HEK293 (cell line): ENCODE data around the gene ZCCHC3.

Experiments used
- GLIS2 ChIP-seq: fragments of 450-650 bp; formaldehyde crosslinking; IDR thresholded peaks from 2 replicates; pipeline ENCODE4 v1.5.1; 2016; ENCODE audit warnings: missing biosample characterization, missing genetic modification characterization
- KLF9 ChIP-seq: fragments of 450-650 bp; formaldehyde crosslinking; IDR thresholded peaks from 2 replicates; pipeline ENCODE4 v1.5.1; 2016; ENCODE audit warnings: missing biosample characterization, missing genetic modification characterization, low read depth
- MEIS1 ChIP-seq: sonication (generic); formaldehyde crosslinking; IDR thresholded peaks from 2 replicates; pipeline ENCODE4 v1.8.1; 2022; ENCODE audit warnings: missing genetic modification reagents, mild to moderate bottlenecking, borderline replicate concordance
- SCRT2 ChIP-seq: fragments of 450-650 bp; formaldehyde crosslinking; IDR thresholded peaks from 2 replicates; pipeline ENCODE4 v1.5.1; 2016; ENCODE audit warnings: missing biosample characterization, missing genetic modification characterization
- SETDB1 ChIP-seq: IDR thresholded peaks from one replicate; pipeline ENCODE4 v1.6.1; 2017; ENCODE audit warnings: mild to moderate bottlenecking, low read length, moderate library complexity, mixed read lengths; ENCODE audit not compliant: insufficient read length
- SP3 ChIP-seq: fragments of 450-650 bp; formaldehyde crosslinking; IDR thresholded peaks from 2 replicates; pipeline ENCODE4 v1.5.1; 2016; ENCODE audit warnings: missing biosample characterization, missing genetic modification characterization
- TRIM28 ChIP-seq: IDR thresholded peaks from 2 replicates; pipeline ENCODE4 v1.6.1; 2011; ENCODE audit warnings: low read length, control low read depth, borderline replicate concordance
- ZBTB1 ChIP-seq: fragments of 450-650 bp; formaldehyde crosslinking; IDR thresholded peaks from 2 replicates; pipeline ENCODE4 v1.5.1; 2016; ENCODE audit warnings: missing biosample characterization, missing genetic modification characterization
- ZFP69B ChIP-seq: fragments of 450-650 bp; formaldehyde crosslinking; IDR thresholded peaks from 2 replicates; pipeline ENCODE4 v1.5.1; 2016; ENCODE audit warnings: missing biosample characterization, missing genetic modification characterization
- ZNF10 ChIP-seq: fragments of 450-650 bp; formaldehyde crosslinking; IDR thresholded peaks from 2 replicates; pipeline ENCODE4 v1.5.1; 2017; ENCODE audit warnings: missing biosample characterization, missing genetic modification characterization
- ZNF114 ChIP-seq: fragments of 450-650 bp; formaldehyde crosslinking; IDR thresholded peaks from 2 replicates; pipeline ENCODE4 v1.5.0; 2017; ENCODE audit warnings: missing biosample characterization, missing genetic modification characterization
- ZNF140 ChIP-seq: fragments of 450-650 bp; formaldehyde crosslinking; IDR thresholded peaks from 2 replicates; pipeline ENCODE4 v1.5.1; 2016; ENCODE audit warnings: missing biosample characterization, missing genetic modification characterization
- ZNF211 ChIP-seq: fragments of 450-650 bp; formaldehyde crosslinking; IDR thresholded peaks from 2 replicates; pipeline ENCODE4 v1.5.1; 2016; ENCODE audit warnings: low read depth, missing biosample characterization, missing genetic modification characterization
- ZNF214 ChIP-seq: fragments of 450-650 bp; formaldehyde crosslinking; IDR thresholded peaks from 2 replicates; pipeline ENCODE4 v1.5.1; 2017; ENCODE audit warnings: missing biosample characterization, mild to moderate bottlenecking, missing genetic modification characterization, borderline replicate concordance
- ZNF223 ChIP-seq: fragments of 450-650 bp; formaldehyde crosslinking; IDR thresholded peaks from 2 replicates; pipeline ENCODE4 v1.5.1; 2016; ENCODE audit warnings: missing biosample characterization, missing genetic modification characterization
- ZNF37A ChIP-seq: fragments of 450-650 bp; IDR thresholded peaks from 2 replicates; pipeline ENCODE4 v1.5.1; 2018; ENCODE audit warnings: missing biosample characterization, missing genetic modification characterization
- ZNF426 ChIP-seq: fragments of 450-650 bp; formaldehyde crosslinking; IDR thresholded peaks from 2 replicates; pipeline ENCODE4 v1.5.1; 2017; ENCODE audit warnings: missing biosample characterization, missing genetic modification characterization, mild to moderate bottlenecking, inconsistent platforms, moderate library complexity
- ZNF558 ChIP-seq: fragments of 450-650 bp; formaldehyde crosslinking; IDR thresholded peaks from 2 replicates; pipeline ENCODE4 v1.5.1; 2016; ENCODE audit warnings: missing biosample characterization, missing genetic modification characterization
- ZNF571 ChIP-seq: fragments of 450-650 bp; formaldehyde crosslinking; IDR thresholded peaks from 2 replicates; pipeline ENCODE4 v1.5.0; 2017; ENCODE audit warnings: missing biosample characterization, missing genetic modification characterization
- ZNF707 ChIP-seq: fragments of 450-650 bp; formaldehyde crosslinking; IDR thresholded peaks from 2 replicates; pipeline ENCODE4 v1.5.1; 2016; ENCODE audit warnings: missing biosample characterization, missing genetic modification characterization
- ZNF830 ChIP-seq: fragments of 450-650 bp; IDR thresholded peaks from 2 replicates; pipeline ENCODE4 v1.5.0; 2018; ENCODE audit warnings: missing biosample characterization, missing genetic modification characterization, low read depth, mild to moderate bottlenecking, moderate library complexity
- ZSCAN30 ChIP-seq: fragments of 450-650 bp; IDR thresholded peaks from 2 replicates; pipeline ENCODE4 v1.5.1; 2018; ENCODE audit warnings: missing biosample characterization, mild to moderate bottlenecking, missing genetic modification characterization, moderate library complexity
- TF ChIP-seq, protein P1 (sequence below): fragments of 450-650 bp; formaldehyde crosslinking; conservative IDR thresholded peaks from 2 replicates; pipeline ENCODE4 v1.5.1; 2016; ENCODE audit warnings: low read depth, missing biosample characterization, missing genetic modification characterization
- TF ChIP-seq, protein P2 (sequence below): fragments of 450-650 bp; formaldehyde crosslinking; conservative IDR thresholded peaks from 2 replicates; pipeline ENCODE4 v1.5.1; 2016; ENCODE audit warnings: low read depth, missing biosample characterization, missing genetic modification characterization
- TF ChIP-seq, protein P3 (sequence below): fragments of 450-650 bp; formaldehyde crosslinking; IDR thresholded peaks from 2 replicates; pipeline ENCODE4 v1.5.1; 2016; ENCODE audit warnings: missing biosample characterization, missing genetic modification characterization
- TF ChIP-seq, protein P4 (sequence below): fragments of 450-650 bp; formaldehyde crosslinking; IDR thresholded peaks from 2 replicates; pipeline ENCODE4 v1.5.1; 2016; ENCODE audit warnings: missing biosample characterization, missing genetic modification characterization

Gene ZCCHC3

DNA sequence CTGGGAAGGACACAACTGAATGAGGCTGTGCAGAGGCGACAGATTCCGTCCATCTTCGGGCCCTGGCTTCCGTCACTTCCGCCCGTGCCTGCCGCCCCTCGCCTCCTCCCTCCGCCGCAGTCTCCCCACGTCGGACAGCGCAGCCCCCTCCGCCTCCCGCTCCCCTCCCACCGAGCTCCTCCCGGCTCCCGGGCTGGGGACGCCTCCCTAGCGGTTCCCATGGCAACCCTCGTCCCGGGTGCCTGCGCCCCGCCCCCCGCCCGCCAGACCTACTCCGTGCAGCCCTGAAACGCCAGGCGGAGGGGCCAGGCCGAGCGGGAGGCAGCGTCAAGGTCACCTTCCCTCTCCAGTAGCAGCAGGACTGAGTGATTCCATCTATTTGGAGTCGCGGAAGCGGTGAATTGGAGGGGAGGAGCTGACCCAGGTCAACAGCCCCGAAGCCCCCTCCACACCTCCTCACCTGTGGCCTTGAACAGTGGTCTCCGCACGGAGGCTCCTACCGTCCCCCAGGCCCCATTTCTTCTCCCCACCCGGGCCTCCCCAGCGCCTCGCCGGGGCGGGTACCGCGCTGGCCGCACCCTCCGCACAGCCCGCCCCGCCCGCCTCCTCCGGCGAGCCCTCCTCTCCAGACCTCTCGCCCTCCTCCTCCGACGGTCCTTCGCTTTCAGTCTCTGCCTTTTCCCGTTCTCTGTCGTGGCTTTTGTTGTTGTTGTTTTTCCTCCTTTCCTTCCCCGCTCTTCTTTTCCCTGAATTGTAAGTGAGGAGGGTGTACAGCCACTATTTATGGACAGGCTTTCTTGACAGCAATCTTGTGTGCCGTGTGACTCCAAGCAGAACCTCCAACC lies 50.5 kb downstream of the ZCCHC3 start (continued):
- TF ChIP-seq, protein P1, sequence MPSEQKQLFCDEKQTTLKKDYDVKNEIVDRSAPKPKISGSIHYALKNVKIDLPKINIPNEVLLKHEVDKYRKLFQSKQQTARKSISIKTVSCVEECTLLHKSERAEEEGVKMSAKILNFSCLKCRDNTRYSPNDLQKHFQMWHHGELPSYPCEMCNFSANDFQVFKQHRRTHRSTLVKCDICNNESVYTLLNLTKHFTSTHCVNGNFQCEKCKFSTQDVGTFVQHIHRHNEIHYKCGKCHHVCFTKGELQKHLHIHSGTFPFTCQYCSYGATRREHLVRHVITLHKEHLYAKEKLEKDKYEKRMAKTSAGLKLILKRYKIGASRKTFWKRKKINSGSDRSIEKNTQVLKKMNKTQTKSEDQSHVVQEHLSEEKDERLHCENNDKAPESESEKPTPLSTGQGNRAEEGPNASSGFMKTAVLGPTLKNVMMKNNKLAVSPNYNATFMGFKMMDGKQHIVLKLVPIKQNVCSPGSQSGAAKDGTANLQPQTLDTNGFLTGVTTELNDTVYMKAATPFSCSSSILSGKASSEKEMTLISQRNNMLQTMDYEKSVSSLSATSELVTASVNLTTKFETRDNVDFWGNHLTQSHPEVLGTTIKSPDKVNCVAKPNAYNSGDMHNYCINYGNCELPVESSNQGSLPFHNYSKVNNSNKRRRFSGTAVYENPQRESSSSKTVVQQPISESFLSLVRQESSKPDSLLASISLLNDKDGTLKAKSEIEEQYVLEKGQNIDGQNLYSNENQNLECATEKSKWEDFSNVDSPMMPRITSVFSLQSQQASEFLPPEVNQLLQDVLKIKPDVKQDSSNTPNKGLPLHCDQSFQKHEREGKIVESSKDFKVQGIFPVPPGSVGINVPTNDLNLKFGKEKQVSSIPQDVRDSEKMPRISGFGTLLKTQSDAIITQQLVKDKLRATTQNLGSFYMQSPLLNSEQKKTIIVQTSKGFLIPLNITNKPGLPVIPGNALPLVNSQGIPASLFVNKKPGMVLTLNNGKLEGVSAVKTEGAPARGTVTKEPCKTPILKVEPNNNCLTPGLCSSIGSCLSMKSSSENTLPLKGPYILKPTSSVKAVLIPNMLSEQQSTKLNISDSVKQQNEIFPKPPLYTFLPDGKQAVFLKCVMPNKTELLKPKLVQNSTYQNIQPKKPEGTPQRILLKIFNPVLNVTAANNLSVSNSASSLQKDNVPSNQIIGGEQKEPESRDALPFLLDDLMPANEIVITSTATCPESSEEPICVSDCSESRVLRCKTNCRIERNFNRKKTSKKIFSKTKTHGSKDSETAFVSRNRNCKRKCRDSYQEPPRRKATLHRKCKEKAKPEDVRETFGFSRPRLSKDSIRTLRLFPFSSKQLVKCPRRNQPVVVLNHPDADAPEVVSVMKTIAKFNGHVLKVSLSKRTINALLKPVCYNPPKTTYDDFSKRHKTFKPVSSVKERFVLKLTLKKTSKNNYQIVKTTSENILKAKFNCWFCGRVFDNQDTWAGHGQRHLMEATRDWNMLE (tag by site-specific recombination): no peak
- TF ChIP-seq ZNF830 (tag by site-specific recombination): no peak
- TF ChIP-seq MEIS1 (CRISPR knock-in tag): no peak
- no peak; the same call in 1 of the 2 replicates for TF ChIP-seq ZNF707 (tag by site-specific recombination)
- peak; percentile 79 for TF ChIP-seq ZSCAN30 (tag by site-specific recombination)
- no peak for TF ChIP-seq ZNF114 (tag by site-specific recombination)
- TF ChIP-seq, protein P2, sequence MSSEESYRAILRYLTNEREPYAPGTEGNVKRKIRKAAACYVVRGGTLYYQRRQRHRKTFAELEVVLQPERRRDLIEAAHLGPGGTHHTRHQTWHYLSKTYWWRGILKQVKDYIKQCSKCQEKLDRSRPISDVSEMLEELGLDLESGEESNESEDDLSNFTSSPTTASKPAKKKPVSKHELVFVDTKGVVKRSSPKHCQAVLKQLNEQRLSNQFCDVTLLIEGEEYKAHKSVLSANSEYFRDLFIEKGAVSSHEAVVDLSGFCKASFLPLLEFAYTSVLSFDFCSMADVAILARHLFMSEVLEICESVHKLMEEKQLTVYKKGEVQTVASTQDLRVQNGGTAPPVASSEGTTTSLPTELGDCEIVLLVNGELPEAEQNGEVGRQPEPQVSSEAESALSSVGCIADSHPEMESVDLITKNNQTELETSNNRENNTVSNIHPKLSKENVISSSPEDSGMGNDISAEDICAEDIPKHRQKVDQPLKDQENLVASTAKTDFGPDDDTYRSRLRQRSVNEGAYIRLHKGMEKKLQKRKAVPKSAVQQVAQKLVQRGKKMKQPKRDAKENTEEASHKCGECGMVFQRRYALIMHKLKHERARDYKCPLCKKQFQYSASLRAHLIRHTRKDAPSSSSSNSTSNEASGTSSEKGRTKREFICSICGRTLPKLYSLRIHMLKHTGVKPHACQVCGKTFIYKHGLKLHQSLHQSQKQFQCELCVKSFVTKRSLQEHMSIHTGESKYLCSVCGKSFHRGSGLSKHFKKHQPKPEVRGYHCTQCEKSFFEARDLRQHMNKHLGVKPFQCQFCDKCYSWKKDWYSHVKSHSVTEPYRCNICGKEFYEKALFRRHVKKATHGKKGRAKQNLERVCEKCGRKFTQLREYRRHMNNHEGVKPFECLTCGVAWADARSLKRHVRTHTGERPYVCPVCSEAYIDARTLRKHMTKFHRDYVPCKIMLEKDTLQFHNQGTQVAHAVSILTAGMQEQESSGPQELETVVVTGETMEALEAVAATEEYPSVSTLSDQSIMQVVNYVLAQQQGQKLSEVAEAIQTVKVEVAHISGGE (tag by site-specific recombination): peak; percentile 90
- peak; percentile 44; the same call in 1 of the 2 replicates for TF ChIP-seq SCRT2 (tag by site-specific recombination)
- TF ChIP-seq, protein P3, sequence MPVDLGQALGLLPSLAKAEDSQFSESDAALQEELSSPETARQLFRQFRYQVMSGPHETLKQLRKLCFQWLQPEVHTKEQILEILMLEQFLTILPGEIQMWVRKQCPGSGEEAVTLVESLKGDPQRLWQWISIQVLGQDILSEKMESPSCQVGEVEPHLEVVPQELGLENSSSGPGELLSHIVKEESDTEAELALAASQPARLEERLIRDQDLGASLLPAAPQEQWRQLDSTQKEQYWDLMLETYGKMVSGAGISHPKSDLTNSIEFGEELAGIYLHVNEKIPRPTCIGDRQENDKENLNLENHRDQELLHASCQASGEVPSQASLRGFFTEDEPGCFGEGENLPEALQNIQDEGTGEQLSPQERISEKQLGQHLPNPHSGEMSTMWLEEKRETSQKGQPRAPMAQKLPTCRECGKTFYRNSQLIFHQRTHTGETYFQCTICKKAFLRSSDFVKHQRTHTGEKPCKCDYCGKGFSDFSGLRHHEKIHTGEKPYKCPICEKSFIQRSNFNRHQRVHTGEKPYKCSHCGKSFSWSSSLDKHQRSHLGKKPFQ (tag by site-specific recombination): no peak; the same call in 1 of the 2 replicates
- TF ChIP-seq ZNF211 (tag by site-specific recombination): no peak
- peak; percentile 64 for TF ChIP-seq TRIM28
- TF ChIP-seq GLIS2 (tag by site-specific recombination): peak; percentile 99
- TF ChIP-seq ZNF214 (tag by site-specific recombination): no peak
- no peak for TF ChIP-seq ZNF223
- TF ChIP-seq ZBTB1 (tag by site-specific recombination): 0 out of 2 replicates have a peak, but pooled peaks have one; percentile 33
- TF ChIP-seq ZNF140 (tag by site-specific recombination): no peak
- TF ChIP-seq SP3 (tag by site-specific recombination): peak; percentile 89
- TF ChIP-seq SETDB1: no peak
- TF ChIP-seq ZNF426 (tag by site-specific recombination): no peak
- TF ChIP-seq ZNF10 (tag by site-specific recombination): no peak
- TF ChIP-seq, protein P4, sequence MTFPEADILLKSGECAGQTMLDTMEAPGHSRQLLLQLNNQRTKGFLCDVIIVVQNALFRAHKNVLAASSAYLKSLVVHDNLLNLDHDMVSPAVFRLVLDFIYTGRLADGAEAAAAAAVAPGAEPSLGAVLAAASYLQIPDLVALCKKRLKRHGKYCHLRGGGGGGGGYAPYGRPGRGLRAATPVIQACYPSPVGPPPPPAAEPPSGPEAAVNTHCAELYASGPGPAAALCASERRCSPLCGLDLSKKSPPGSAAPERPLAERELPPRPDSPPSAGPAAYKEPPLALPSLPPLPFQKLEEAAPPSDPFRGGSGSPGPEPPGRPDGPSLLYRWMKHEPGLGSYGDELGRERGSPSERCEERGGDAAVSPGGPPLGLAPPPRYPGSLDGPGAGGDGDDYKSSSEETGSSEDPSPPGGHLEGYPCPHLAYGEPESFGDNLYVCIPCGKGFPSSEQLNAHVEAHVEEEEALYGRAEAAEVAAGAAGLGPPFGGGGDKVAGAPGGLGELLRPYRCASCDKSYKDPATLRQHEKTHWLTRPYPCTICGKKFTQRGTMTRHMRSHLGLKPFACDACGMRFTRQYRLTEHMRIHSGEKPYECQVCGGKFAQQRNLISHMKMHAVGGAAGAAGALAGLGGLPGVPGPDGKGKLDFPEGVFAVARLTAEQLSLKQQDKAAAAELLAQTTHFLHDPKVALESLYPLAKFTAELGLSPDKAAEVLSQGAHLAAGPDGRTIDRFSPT (tag by site-specific recombination): no peak
- no peak for TF ChIP-seq ZNF558
- TF ChIP-seq ZNF37A (tag by site-specific recombination): no peak
- peak; percentile 93 for TF ChIP-seq KLF9 (tag by site-specific recombination)
- no peak for TF ChIP-seq ZFP69B (tag by site-specific recombination)
- no peak for TF ChIP-seq ZNF571 (tag by site-specific recombination)
